OCI-LY3 (cell line): ENCODE measurements around the gene BRSK1.

Experiments
- EZH2phosphoT487 ChIP-seq: fragments of 200-600 bp; shearing (Covaris generic); IDR thresholded peaks from 2 replicates; pipeline ENCODE4 v1.6.1; 2018; ENCODE audit warnings: antibody characterized with exemption, mixed run types, low read depth
- TF ChIP-seq, protein P1 (sequence below): fragments of 200-600, 300-600 bp; sonication (generic); IDR thresholded peaks from 2 replicates; pipeline ENCODE4 v1.5.1; 2014; ENCODE audit warnings: antibody characterized with exemption, low read length, low read depth

DNA sequence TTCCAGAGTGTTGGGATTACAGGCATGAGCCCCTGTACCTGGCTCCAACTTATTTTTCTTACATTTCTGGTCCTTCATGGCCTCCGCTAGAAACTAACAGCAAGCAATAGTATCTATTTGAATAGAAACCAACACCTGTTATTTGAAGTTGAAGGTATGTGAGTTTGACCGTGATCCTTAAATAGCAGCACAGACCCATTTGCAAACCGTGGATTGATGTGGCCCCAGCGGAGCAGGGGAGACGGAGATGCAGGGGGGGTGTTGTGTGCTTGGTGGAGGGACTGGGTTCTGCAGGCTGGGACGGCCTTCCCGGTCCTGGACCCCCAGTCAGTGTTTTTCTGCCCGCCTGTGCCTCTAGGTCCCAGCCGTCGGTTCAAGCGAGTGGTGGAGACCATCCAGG, 24.5 kb downstream of the BRSK1 start:
- TF ChIP-seq, protein P1, sequence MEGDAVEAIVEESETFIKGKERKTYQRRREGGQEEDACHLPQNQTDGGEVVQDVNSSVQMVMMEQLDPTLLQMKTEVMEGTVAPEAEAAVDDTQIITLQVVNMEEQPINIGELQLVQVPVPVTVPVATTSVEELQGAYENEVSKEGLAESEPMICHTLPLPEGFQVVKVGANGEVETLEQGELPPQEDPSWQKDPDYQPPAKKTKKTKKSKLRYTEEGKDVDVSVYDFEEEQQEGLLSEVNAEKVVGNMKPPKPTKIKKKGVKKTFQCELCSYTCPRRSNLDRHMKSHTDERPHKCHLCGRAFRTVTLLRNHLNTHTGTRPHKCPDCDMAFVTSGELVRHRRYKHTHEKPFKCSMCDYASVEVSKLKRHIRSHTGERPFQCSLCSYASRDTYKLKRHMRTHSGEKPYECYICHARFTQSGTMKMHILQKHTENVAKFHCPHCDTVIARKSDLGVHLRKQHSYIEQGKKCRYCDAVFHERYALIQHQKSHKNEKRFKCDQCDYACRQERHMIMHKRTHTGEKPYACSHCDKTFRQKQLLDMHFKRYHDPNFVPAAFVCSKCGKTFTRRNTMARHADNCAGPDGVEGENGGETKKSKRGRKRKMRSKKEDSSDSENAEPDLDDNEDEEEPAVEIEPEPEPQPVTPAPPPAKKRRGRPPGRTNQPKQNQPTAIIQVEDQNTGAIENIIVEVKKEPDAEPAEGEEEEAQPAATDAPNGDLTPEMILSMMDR: no peak
- TF ChIP-seq EZH2phosphoT487: no peak
